Peyer's patch (tissue), 4 donors: ENCODE data around the gene ST6GALNAC4.

Experiments used
- CTCF ChIP-seq, 6 experiments: fragments of 450-650 bp in 4 of 6; fragments of 200-600 bp in 2 of 6; sonication (generic) in 1 of 6; IDR thresholded peaks; one replicate each; pipeline ENCODE4 v1.5.1; 2017 to 2019; ENCODE audit warnings: antibody characterized with exemption in 6 of 6, mild to moderate bottlenecking in 3 of 6, moderate library complexity in 1 of 6
- POLR2A ChIP-seq, 2 donors: fragments of 450-650 bp; IDR thresholded peaks; one replicate each; pipeline ENCODE4 v1.5.1; 2017; ENCODE audit warnings: antibody characterized with exemption in 2 of 2, mild to moderate bottlenecking in 2 of 2, moderate library complexity in 2 of 2

DNA sequence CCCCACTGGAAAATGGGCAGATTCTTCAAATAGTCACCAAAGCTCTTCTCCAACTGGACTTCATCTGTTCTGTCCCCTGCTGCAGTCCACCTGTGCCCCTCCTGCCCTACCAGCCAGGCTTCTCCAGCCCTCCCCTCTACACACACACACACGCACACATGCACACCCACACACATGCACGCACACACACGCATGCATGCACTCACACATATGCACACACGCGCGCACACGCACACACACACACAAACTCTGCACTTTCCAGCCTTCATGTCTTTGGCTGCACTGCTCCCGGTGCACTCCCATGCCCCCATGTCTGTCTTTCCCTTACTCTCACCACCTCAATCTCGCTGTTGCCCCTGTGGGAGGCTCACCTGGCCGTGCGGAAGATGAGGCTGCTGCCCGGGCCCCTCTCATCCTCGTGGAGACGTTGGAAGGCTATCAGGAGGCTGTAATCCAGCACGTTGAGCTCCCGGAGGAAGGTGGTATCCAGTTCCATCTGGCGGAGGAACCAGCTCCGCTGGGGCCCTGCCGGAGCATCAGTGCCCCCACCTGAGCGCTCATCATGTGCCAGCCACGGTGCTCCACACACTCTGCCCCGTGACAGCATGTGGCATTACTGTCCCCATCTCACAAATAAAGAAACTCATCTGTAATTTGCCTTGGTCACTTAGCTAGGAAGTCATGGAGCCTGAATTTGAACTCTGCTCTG is 8.0 kb upstream of the ST6GALNAC4 start:
- no peak for TF ChIP-seq CTCF (IDR thresholded peaks at IDR 0.05)
- no peak for TF ChIP-seq POLR2A (IDR thresholded peaks at IDR 0.05)
